MCF 10A (cell line): ENCODE measurements around the gene RPAP2. TPM values are rescaled to one million over a fixed set of nuclear protein-coding genes. Genes with fewer than 3 reads are reported as not detected.

Experiments
- BruUV-seq: library from RNA; stranded (reverse); fragments of 400-500 nt; replicated peaks from 2 replicates; lab custom pipeline; 2021; lab: Mats Ljungman, UMichigan
- CTCF ChIA-PET: fragments of 300-600 bp; sonication (Branson Sonifier 250); formaldehyde crosslinking; extraction: SDS; loops from one replicate; lab custom pipeline; 2021; ENCODE audit warnings: antibody characterized with exemption, inconsistent platforms; lab: Yijun Ruan, JAX
- POLR2A ChIA-PET: fragments of 300-600, 350-650 bp; sonication (Branson Sonifier 250); formaldehyde crosslinking; extraction: SDS; loops from one replicate; lab custom pipeline; 2020; ENCODE audit warnings: antibody characterized with exemption, inconsistent platforms; lab: Yijun Ruan, JAX
- DNase-seq: peaks from one replicate; pipeline ENCODE4 v3.0.0-alpha.2; 2018; ENCODE audit not compliant: unreplicated experiment
- H3K27ac Mint-ChIP-seq: one replicate; pipeline ENCODE4 v1.8.0; 2022; ENCODE audit warnings: mild to moderate bottlenecking, low read depth, mixed read lengths; ENCODE audit not compliant: unreplicated experiment
- H3K27me3 Mint-ChIP-seq: one replicate; pipeline ENCODE4 v1.8.0; 2022; ENCODE audit warnings: mixed read lengths; ENCODE audit not compliant: insufficient read depth, unreplicated experiment
- H3K36me3 Mint-ChIP-seq: one replicate; pipeline ENCODE4 v1.8.0; 2022; ENCODE audit warnings: mild to moderate bottlenecking, moderate library complexity, mixed read lengths; ENCODE audit not compliant: insufficient read depth, unreplicated experiment
- H3K4me1 Mint-ChIP-seq: one replicate; pipeline ENCODE4 v1.8.0; 2022; ENCODE audit warnings: mixed read lengths; ENCODE audit not compliant: insufficient read depth, unreplicated experiment
- H3K4me3 Mint-ChIP-seq: one replicate; pipeline ENCODE4 v1.8.0; 2022; ENCODE audit warnings: mild to moderate bottlenecking, moderate library complexity, mixed read lengths; ENCODE audit not compliant: unreplicated experiment
- H3K9me3 Mint-ChIP-seq: one replicate; pipeline ENCODE4 v1.8.0; 2022; ENCODE audit warnings: mixed read lengths; ENCODE audit not compliant: unreplicated experiment
- intact Hi-C: fragments of 100-400 bp; cut with micrococcal nuclease; formaldehyde crosslinking; loops from 2 replicates; pipeline ENCODE4 v1.14.1; 2022
- total RNA-seq: library from RNA; stranded (reverse); gene quantifications from 2 replicates; pipeline ENCODE4 v1.2.3, GENCODE V29; 2022
- TF ChIP-seq, protein P1 (sequence below): fragments of 200-600 bp; IDR thresholded peaks from one replicate; pipeline ENCODE4 v1.8.0; 2022; ENCODE audit warnings: antibody characterized with exemption, mild to moderate bottlenecking; ENCODE audit not compliant: unreplicated experiment

Gene RPAP2
- total RNA-seq, 1 experiment from 2014 or later = 26.2 TPM

DNA sequence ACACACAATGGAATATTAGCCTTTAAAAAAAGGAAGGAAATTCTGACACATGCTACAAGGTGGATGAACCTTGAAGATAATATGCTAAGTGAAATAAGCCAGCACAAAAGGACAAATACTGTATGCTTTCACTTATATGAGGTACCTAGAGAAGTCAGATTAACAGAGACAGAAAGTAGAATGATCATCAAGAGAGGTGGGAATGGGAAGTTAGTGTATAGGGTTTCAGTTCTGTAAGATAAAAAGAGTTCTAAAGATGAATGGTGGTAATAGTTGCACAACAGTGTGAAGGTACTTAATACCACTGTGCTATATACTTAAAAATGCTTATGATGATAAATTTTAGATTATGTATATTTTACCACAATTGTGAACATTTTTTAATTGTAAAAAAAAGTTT lies 7.2 kb downstream of the RPAP2 start:
- Mint-ChIP-seq H3K4me3 (no peak overlapping the region), H3K36me3 (peaks cover 67% of the 10 kb centered on the region), H3K4me1 (peaks cover 5% of the 10 kb centered on the region), H3K9me3 (no peaks in the 10 kb centered on the region), H3K27ac (no peak overlapping the region), H3K27me3 (no peaks in the 10 kb centered on the region)
- no peak for DNase-seq
- TF ChIP-seq, protein P1, sequence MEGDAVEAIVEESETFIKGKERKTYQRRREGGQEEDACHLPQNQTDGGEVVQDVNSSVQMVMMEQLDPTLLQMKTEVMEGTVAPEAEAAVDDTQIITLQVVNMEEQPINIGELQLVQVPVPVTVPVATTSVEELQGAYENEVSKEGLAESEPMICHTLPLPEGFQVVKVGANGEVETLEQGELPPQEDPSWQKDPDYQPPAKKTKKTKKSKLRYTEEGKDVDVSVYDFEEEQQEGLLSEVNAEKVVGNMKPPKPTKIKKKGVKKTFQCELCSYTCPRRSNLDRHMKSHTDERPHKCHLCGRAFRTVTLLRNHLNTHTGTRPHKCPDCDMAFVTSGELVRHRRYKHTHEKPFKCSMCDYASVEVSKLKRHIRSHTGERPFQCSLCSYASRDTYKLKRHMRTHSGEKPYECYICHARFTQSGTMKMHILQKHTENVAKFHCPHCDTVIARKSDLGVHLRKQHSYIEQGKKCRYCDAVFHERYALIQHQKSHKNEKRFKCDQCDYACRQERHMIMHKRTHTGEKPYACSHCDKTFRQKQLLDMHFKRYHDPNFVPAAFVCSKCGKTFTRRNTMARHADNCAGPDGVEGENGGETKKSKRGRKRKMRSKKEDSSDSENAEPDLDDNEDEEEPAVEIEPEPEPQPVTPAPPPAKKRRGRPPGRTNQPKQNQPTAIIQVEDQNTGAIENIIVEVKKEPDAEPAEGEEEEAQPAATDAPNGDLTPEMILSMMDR = no peak
- ChIA-PET POLR2A (no interaction called here), CTCF (interaction anchor here (0.7 to 0.8 kb wide), 2 partner anchors 10 to 716 kb away, joined by 3 read pairs; no protein-coding TSS in a partner anchor)
- BruUV-seq = no TSS peak
- intact Hi-C loops = loop anchor here (10.0 kb wide), 1 partner anchor 529 kb away; the partner anchor contains the start of gene RPL5

DNA sequence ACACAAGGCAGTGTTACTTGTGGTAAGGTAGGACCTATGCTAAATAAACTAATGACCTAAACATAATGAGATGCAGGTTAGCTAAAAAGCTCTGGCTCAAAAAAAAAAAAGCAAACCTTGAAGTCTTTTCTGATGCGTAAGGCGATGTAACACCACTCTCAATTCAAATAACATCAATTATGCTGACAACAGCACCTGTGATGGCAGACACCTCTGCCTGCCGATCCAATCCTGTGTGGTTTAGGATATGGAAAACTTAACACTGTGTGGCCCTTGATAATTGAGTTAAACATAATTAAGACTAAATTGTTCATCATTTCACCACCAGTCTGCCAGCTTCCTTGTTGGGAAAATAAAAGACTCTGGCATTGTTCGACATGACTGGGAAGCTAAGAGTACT lies 9.1 kb downstream of the RPAP2 start:
- BruUV-seq = no TSS peak
- intact Hi-C loops = loop anchor here (10.0 kb wide), 1 partner anchor 527 kb away; the partner anchor contains the start of gene RPL5
- ChIA-PET POLR2A (interaction anchor here (1.1 kb wide), 1 partner anchor 8 kb away, joined by 4 read pairs; the partner anchor contains the start of genes GLMN and RPAP2), CTCF (interaction anchor here (0.7 to 2.6 kb wide), 7 partner anchors 11 to 315 kb away, joined by 3 to 14 read pairs (median 3); no protein-coding TSS in a partner anchor)
- H3K9me3 Mint-ChIP-seq = no peaks in the 10 kb centered on the region
- no peaks in the 10 kb centered on the region for H3K4me1 Mint-ChIP-seq
- no peak overlapping the region for H3K27ac Mint-ChIP-seq
- H3K36me3 Mint-ChIP-seq = peaks cover 74% of the 10 kb centered on the region
- TF ChIP-seq, protein P1 = no peak
- H3K4me3 Mint-ChIP-seq = no peak overlapping the region
- no peak for DNase-seq
- no peaks in the 10 kb centered on the region for H3K27me3 Mint-ChIP-seq

DNA sequence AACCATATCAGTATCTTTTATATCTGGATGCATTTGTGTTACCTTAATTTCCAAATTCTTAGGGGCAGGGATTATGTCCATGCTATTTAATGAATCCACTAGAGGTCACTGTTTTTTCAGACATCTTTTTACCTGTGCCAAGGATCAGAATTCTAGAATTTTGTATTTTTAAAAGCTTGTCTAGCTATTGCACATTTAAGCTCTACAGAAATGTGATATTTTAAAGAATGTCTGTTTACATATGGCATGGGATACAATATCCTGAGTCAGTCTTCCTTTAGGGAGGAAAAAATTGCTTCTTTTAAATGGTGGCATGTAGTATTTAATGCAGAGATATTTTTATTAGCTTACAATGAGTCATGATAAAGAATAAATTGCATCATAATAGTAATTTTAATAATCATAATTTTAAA lies 11.3 kb downstream of the RPAP2 start:
- ChIA-PET CTCF (interaction anchor here (0.5 to 2.6 kb wide), 35 partner anchors 9 to 1511 kb away, joined by 3 to 14 read pairs (median 4); partner anchors contain the start of genes GLMN and RPAP2), POLR2A (interaction anchor here (0.8 to 1.0 kb wide), 5 partner anchors 11 to 808 kb away, joined by 3 read pairs; partner anchors contain the start of genes GLMN and RPAP2)
- peaks cover 73% of the 10 kb centered on the region for H3K36me3 Mint-ChIP-seq
- no TSS peak for BruUV-seq
- no peak overlapping the region for H3K27ac Mint-ChIP-seq
- H3K4me1 Mint-ChIP-seq = no peaks in the 10 kb centered on the region
- H3K9me3 Mint-ChIP-seq = no peaks in the 10 kb centered on the region
- DNase-seq = peak; percentile 37
- TF ChIP-seq, protein P1 = peak; percentile 63
- no peak overlapping the region for H3K4me3 Mint-ChIP-seq
- intact Hi-C loops = loop anchor here (1.0 to 5.0 kb wide), 3 partner anchors 289 to 437 kb away; no protein-coding TSS in a partner anchor
- H3K27me3 Mint-ChIP-seq = no peaks in the 10 kb centered on the region

DNA sequence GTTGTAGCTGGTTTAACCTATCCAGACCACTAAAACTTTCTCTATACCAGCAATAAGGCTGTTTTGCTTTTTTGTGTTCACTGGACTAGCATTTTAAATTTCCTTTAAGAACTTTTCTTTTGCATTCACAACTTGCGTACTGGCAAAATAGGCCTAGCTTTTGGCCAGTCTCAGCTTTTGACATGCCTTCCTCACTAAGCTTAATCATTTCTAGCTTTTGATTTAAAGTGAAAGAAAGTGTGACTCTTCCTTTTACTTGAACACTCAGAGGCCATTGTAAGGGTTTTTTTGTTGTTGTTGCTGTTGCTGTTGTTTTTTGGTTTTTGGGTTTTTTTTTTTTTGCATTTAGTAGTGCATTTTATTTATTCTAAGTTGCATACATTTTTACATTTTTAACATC lies 15.2 kb downstream of the RPAP2 start:
- Mint-ChIP-seq H3K4me1 (no peaks in the 10 kb centered on the region), H3K4me3 (no peak overlapping the region), H3K9me3 (no peaks in the 10 kb centered on the region), H3K27ac (no peak overlapping the region), H3K36me3 (peaks cover 55% of the 10 kb centered on the region), H3K27me3 (no peaks in the 10 kb centered on the region)
- CTCF ChIA-PET = interaction anchor here (0.6 to 1.8 kb wide), 7 partner anchors 162 to 503 kb away, joined by 3 to 5 read pairs (median 3); no protein-coding TSS in a partner anchor
- TF ChIP-seq, protein P1 = no peak
- POLR2A ChIA-PET = interaction anchor here (1.0 kb wide), 1 partner anchor 14 kb away, joined by 3 read pairs; no protein-coding TSS in a partner anchor
- BruUV-seq = no TSS peak
- intact Hi-C loops = loop anchor here (5.0 kb wide), 1 partner anchor 433 kb away; no protein-coding TSS in a partner anchor
- no peak for DNase-seq
